Cardiac fibroblast (primary cell): ENCODE data around the gene AHCYL2.
"Not testable (repeated sequence)": the region's sequence is repeated elsewhere in the genome, so short reads cannot be mapped to it uniquely, and the experiment has no call there.

Source experiments
- DNase-seq, 2 donors: peaks; one replicate each; pipeline versions ENCODE4 v3.0.0 to v3.0.0-alpha.2; 2010; ENCODE audit warnings: low read depth in 2 of 2
- H3K4me3 ChIP-seq, 2 donors: replicated peaks in 1 of 2; 1 replicate in 1 of 2; 2 replicates in 1 of 2; pipeline ENCODE4 v1.5.1; 2011; ENCODE audit warnings: low read depth in 2 of 2, low read length in 2 of 2, mild to moderate bottlenecking in 2 of 2, moderate library complexity in 1 of 2
- TF ChIP-seq, protein P1 (sequence below): IDR thresholded peaks from one replicate; pipeline ENCODE4 v1.5.1; 2011; ENCODE audit warnings: low read depth, mild to moderate bottlenecking, low read length, inconsistent platforms

AHCYL2 gene

DNA sequence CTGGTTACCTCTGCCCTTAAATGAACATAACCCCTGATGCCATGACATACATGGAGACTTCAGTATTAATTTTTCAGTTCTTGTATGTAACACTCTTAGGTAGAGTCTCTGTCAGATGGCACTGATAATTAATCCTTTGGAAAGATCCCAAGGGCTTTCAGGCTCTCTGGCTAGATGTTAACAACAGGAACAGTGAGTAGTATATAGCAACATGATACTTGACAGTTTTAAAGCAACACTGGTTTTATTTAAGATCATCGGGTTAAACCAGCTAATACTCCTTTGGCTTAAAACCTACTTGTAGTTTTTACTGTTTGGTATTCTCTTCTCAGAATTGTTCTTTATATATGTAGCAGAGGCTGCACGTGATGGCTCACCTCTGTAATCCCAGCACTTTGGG is 27.3 kb downstream of the AHCYL2 start:
- H3K4me3 ChIP-seq: no peak overlapping the region
- TF ChIP-seq, protein P1, sequence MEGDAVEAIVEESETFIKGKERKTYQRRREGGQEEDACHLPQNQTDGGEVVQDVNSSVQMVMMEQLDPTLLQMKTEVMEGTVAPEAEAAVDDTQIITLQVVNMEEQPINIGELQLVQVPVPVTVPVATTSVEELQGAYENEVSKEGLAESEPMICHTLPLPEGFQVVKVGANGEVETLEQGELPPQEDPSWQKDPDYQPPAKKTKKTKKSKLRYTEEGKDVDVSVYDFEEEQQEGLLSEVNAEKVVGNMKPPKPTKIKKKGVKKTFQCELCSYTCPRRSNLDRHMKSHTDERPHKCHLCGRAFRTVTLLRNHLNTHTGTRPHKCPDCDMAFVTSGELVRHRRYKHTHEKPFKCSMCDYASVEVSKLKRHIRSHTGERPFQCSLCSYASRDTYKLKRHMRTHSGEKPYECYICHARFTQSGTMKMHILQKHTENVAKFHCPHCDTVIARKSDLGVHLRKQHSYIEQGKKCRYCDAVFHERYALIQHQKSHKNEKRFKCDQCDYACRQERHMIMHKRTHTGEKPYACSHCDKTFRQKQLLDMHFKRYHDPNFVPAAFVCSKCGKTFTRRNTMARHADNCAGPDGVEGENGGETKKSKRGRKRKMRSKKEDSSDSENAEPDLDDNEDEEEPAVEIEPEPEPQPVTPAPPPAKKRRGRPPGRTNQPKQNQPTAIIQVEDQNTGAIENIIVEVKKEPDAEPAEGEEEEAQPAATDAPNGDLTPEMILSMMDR: no peak
- no peak for DNase-seq

DNA sequence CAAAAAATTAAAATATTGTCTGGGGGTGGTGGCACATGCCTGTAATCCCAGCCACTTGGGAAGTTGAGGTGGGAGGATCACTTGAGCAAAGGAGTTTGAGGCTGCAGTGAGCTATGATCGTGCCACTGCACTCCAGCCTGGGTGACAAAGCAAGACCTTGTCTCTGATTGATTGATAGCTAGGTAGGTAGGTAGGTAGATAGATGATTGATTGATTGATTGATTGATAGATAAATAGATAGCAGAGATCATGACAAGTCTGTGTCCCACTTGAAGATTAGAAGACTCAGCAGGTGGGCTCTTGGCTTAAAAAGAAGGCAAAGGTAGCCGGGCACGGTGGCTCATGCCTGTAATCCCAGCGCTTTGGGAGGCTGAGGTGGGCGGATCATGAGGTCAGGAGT is 27.8 kb downstream of the AHCYL2 start:
- DNase-seq, H3K4me3 ChIP-seq: not testable (repeated sequence)

DNA sequence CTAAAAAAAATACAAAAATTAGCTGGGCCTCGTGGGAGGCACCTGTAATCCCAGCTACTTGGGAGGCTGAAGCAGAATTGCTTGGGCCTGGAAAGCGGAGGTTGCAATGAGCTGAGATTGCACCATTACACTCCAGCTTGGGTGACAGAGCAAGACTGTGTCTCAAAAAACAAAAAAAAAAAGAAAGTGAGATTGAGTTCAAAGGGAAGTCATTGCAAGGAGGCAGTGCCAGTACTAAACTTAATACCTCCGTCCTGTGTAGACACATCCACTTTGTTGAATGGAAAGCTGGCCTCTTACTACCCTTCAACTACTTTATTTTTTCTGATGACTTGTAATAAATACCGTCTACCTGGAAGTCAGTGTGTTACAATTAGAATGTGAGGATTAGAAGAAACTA is 31.0 kb downstream of the AHCYL2 start:
- no peak overlapping the region for H3K4me3 ChIP-seq
- TF ChIP-seq, protein P1: no peak
- DNase-seq: no peak

DNA sequence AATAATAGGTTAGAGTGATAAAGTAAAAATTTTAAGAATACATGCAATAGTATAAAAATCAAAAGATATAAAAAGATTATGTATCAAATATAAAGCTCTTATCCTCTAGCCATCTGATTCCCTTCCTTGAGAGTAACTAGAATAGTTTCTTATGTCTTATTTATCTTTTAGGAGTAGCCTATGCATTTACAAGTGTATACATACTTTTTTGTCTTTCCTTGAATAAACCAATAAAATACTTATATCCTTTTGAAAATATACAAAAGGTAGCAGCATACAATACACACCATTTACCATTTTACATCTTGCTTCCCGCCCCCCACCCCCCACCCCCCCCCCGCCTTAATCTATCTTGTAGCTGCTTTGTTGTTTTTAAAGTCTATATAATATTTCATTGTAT is 31.4 kb downstream of the AHCYL2 start:
- H3K4me3 ChIP-seq: no peak overlapping the region
- TF ChIP-seq, protein P1: no peak
- DNase-seq: no peak

DNA sequence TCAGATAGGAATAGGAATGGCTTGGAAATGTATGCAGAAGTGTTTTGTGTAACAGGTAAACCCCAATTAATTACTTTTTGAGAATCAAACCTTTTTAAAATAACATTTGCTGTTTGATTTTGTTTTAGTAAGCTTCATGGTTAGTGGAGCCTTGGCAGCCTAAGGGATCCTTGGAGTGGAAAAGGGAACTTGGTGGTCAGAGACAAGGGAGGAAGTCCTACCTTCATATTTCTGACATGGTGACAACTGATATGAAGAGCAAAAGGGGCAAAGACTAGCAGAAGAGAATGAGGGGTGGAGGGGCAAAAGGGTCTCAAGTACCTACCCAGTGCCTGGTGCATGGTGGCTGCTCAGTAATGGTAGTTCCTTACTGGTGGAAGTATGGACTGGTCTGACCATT is 32.3 kb downstream of the AHCYL2 start:
- TF ChIP-seq, protein P1: no peak
- no peak overlapping the region for H3K4me3 ChIP-seq

DNA sequence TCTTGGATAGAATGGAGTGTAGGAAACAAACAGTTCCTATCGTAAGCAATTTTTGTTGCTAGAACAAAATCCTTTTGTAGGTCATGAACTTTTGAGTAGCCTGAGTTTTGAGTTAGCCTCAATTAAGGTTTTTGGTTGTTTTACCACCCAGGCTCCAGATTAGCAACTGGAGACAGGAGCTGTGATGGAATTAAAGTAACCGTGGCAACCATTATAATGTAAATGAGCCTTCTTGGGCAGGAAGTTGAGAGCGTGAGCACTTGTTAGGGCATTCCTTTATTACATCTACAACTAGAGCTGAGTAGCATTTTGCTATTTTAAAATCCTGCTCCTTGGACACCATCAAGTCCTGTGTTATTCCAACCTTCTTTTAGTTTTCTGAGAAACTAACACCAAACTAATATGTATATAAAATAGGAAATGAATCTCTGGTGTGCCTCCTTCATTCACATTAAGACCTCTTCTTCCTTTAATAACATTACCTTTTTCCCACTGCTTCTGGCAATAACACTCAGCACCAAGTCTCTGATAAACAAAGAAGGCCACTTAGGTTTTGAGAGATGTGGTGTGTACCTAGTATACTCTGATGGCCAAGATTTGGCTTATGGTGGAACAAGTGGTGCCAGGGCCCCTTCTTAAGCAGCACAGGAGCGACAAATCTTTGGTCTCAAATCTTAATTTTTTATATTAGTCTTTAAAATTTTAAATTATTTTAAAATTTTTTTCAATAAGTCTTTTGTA is 34.0 kb downstream of the AHCYL2 start:
- peak in 1 of 2 donors; percentile 5 for DNase-seq
- TF ChIP-seq, protein P1: no peak

More for the DNA sequence above, 32.3 kb downstream of the AHCYL2 start:
- no peak for DNase-seq

DNA sequence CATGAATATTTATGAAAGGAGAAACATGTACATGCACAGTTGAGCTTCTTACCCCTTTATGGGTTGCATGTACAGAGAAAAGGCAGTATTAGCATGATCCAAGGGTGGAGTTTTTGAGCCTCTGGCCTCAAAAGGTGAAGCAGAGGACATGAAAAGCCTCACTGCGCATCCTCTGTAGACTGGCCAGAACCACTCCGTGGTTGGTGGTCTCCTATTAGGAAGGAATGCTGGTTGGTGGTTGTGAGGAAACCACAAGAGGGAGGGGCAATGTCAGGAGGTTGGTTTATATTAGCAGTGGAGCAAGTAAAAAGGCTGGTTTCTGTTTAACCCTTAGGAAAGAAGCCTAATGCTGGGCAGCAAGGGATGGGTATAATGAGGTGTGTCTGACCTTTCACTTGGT is 37.5 kb downstream of the AHCYL2 start:
- no peak for DNase-seq
- TF ChIP-seq, protein P1: no peak

More for the DNA sequence above, 34.0 kb downstream of the AHCYL2 start:
- H3K4me3 ChIP-seq: no peak overlapping the region

More for the DNA sequence above, 37.5 kb downstream of the AHCYL2 start:
- H3K4me3 ChIP-seq: no peak overlapping the region
